ENCODE results near the gene RNF44. TPM values are rescaled to one million over a fixed set of nuclear protein-coding genes. Genes with fewer than 3 reads are reported as not detected.
"Not testable (repeated sequence)": the region's sequence is repeated elsewhere in the genome, so short reads cannot be mapped to it uniquely, and the experiment has no call there.

The RNF44 gene
- total RNA-seq, 1 experiment from 2014 or later = 172 TPM

GRCh38 chr5:176489077-176489476 is 48.1 kb downstream of the RNF44 start:
- Mint-ChIP-seq H3K4me3 (no peak overlapping the region), H3K9me3 (no peaks in the 10 kb centered on the region; a peak in 1 of 5 replicates), H3K27ac (no peak overlapping the region; a peak in 1 of 7 replicates), H3K4me1 (no peaks in the 10 kb centered on the region; a peak in 1 of 4 replicates), H3K36me3 (ENCODE audit: insufficient read depth in 1 of 3, low read depth in 3 of 3) (peaks cover 29 to 79% (median 75%) of the 10 kb centered on the region in 3 experiments; a peak in 6 of 7 replicates), H3K27me3 (ENCODE audit: low read depth) (no peaks in the 10 kb centered on the region)
- no peak for DNase-seq
- no peak overlapping the region for H3K4ac ChIP-seq (ENCODE audit: low read depth, low read length)
- no peak overlapping the region for H3T11ph ChIP-seq (ENCODE audit: low read length)
- H3K18ac ChIP-seq (ENCODE audit: insufficient read length, low read depth, low read length) = no peak overlapping the region
- no peak overlapping the region for H3K27ac ChIP-seq (ENCODE audit: insufficient read length, low read depth, low read length)
- peaks cover 3% of the 10 kb centered on the region; the same call in 1 of the 2 replicates for H3K79me2 ChIP-seq (ENCODE audit: insufficient read depth, low read length)
- H3K9me3 ChIP-seq (ENCODE audit: control insufficient read depth, low read depth, low read length) = no peaks in the 10 kb centered on the region
- no peak overlapping the region for H2AK5ac ChIP-seq (ENCODE audit: insufficient read length, low read length)
- no peak overlapping the region for H2BK20ac ChIP-seq (ENCODE audit: low read depth, low read length, poor library complexity, severe bottlenecking)
- peaks cover 3% of the 10 kb centered on the region for H3K79me1 ChIP-seq (ENCODE audit: insufficient read depth, low read depth, low read length, poor library complexity, severe bottlenecking)
- no peaks in the 10 kb centered on the region for H3K27me3 ChIP-seq (ENCODE audit: insufficient read depth, low read length)
- H4K8ac ChIP-seq (replicated peaks; ENCODE audit: insufficient read length, low read depth, low read length) = no peak overlapping the region
- H4K5ac ChIP-seq (ENCODE audit: insufficient read length, low read depth, low read length) = no peak overlapping the region
- H3K14ac ChIP-seq (ENCODE audit: insufficient read depth, low read length) = no peak overlapping the region
- H4K20me1 ChIP-seq (ENCODE audit: control insufficient read depth, insufficient read depth, insufficient read length) = no peaks in the 10 kb centered on the region
- H2BK15ac ChIP-seq (ENCODE audit: low read depth, low read length) = no peak overlapping the region
- no peak overlapping the region for H3K23ac ChIP-seq (ENCODE audit: insufficient read length, low read depth, low read length)
- H3K4me1 ChIP-seq (ENCODE audit: insufficient read depth, low read length) = no peaks in the 10 kb centered on the region
- H4K91ac ChIP-seq (ENCODE audit: insufficient read length, low read depth, low read length) = no peak overlapping the region
- no peaks in the 10 kb centered on the region for H3K23me2 ChIP-seq (ENCODE audit: insufficient read length, low read depth, low read length, poor library complexity, severe bottlenecking)
- H3K56ac ChIP-seq (ENCODE audit: insufficient read length, low read depth, low read length) = no peak overlapping the region
- no CpG with 5 or more reads among the region's 1 CpG for WGBS (ENCODE audit: extremely low coverage, insufficient read length, low lambda C conversion rate)
- H2BK120ac ChIP-seq (ENCODE audit: low read depth, low read length, poor library complexity, severe bottlenecking) = no peak overlapping the region
- H2AFZ ChIP-seq (ENCODE audit: low read length) = no peak overlapping the region
- TF ChIP-seq, protein P1, sequence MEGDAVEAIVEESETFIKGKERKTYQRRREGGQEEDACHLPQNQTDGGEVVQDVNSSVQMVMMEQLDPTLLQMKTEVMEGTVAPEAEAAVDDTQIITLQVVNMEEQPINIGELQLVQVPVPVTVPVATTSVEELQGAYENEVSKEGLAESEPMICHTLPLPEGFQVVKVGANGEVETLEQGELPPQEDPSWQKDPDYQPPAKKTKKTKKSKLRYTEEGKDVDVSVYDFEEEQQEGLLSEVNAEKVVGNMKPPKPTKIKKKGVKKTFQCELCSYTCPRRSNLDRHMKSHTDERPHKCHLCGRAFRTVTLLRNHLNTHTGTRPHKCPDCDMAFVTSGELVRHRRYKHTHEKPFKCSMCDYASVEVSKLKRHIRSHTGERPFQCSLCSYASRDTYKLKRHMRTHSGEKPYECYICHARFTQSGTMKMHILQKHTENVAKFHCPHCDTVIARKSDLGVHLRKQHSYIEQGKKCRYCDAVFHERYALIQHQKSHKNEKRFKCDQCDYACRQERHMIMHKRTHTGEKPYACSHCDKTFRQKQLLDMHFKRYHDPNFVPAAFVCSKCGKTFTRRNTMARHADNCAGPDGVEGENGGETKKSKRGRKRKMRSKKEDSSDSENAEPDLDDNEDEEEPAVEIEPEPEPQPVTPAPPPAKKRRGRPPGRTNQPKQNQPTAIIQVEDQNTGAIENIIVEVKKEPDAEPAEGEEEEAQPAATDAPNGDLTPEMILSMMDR (conservative IDR thresholded peaks at IDR 0.05) = no peak
- H3K9ac ChIP-seq (ENCODE audit: extremely low read depth, insufficient read length, low read length) = no peak overlapping the region
- no peak overlapping the region for H2BK12ac ChIP-seq (ENCODE audit: insufficient read length, low read depth, low read length)
- H2BK5ac ChIP-seq (ENCODE audit: insufficient read length, low read length) = no peak overlapping the region
- H3K4me2 ChIP-seq (ENCODE audit: insufficient read depth, insufficient read length, low read length) = no peak overlapping the region

GRCh38 chr5:176487160-176487559 is 50.0 kb downstream of the RNF44 start:
- H3K18ac ChIP-seq (ENCODE audit: insufficient read length, low read depth, low read length); H3K4me1 Mint-ChIP-seq; H3K9me3 ChIP-seq (ENCODE audit: control insufficient read depth, low read depth, low read length); H2BK5ac ChIP-seq (ENCODE audit: insufficient read length, low read length); H2BK20ac ChIP-seq (ENCODE audit: low read depth, low read length, poor library complexity, severe bottlenecking); H3K14ac ChIP-seq (ENCODE audit: insufficient read depth, low read length); H3K27ac Mint-ChIP-seq; DNase-seq; H3K27me3 ChIP-seq (ENCODE audit: insufficient read depth, low read length); H3K4me1 ChIP-seq (ENCODE audit: insufficient read depth, low read length); H3K27ac ChIP-seq (ENCODE audit: insufficient read length, low read depth, low read length); H3K4ac ChIP-seq (ENCODE audit: low read depth, low read length); H4K20me1 ChIP-seq (ENCODE audit: control insufficient read depth, insufficient read depth, insufficient read length); H4K91ac ChIP-seq (ENCODE audit: insufficient read length, low read depth, low read length); H3K79me1 ChIP-seq (ENCODE audit: insufficient read depth, low read depth, low read length, poor library complexity, severe bottlenecking); H4K5ac ChIP-seq (ENCODE audit: insufficient read length, low read depth, low read length); H2AFZ ChIP-seq (ENCODE audit: low read length); H2BK12ac ChIP-seq (ENCODE audit: insufficient read length, low read depth, low read length); H3K27me3 Mint-ChIP-seq (ENCODE audit: low read depth); H3K23ac ChIP-seq (ENCODE audit: insufficient read length, low read depth, low read length); H3T11ph ChIP-seq (ENCODE audit: low read length); H2BK15ac ChIP-seq (ENCODE audit: low read depth, low read length); H2BK120ac ChIP-seq (ENCODE audit: low read depth, low read length, poor library complexity, severe bottlenecking); H3K56ac ChIP-seq (ENCODE audit: insufficient read length, low read depth, low read length); H3K4me2 ChIP-seq (ENCODE audit: insufficient read depth, insufficient read length, low read length); H4K8ac ChIP-seq (replicated peaks; ENCODE audit: insufficient read length, low read depth, low read length); H3K23me2 ChIP-seq (ENCODE audit: insufficient read length, low read depth, low read length, poor library complexity, severe bottlenecking); H3K9me3 Mint-ChIP-seq; H3K4me3 Mint-ChIP-seq; H3K79me2 ChIP-seq (ENCODE audit: insufficient read depth, low read length); H2AK5ac ChIP-seq (ENCODE audit: insufficient read length, low read length); H3K9ac ChIP-seq (ENCODE audit: extremely low read depth, insufficient read length, low read length): not testable (repeated sequence)
- H3K36me3 Mint-ChIP-seq (ENCODE audit: insufficient read depth in 1 of 3, low read depth in 3 of 3) = peaks cover 20 to 72% (median 65%) of the 10 kb centered on the region in 3 experiments; a peak in 6 of 7 replicates
- WGBS (ENCODE audit: extremely low coverage, insufficient read length, low lambda C conversion rate) = no CpG with 5 or more reads among the region's 4 CpGs

Data from H9 (cell line).